HepG2 (cell line): ENCODE results near the gene P2RY2. TPM values are rescaled to one million over a fixed set of nuclear protein-coding genes. Genes with fewer than 3 reads are reported as not detected.
"Not testable (repeated sequence)": the region's sequence is repeated elsewhere in the genome, so short reads cannot be mapped to it uniquely, and the experiment has no call there.

ENCODE experiments used
- ATAC-seq: fragments of 200-7000 bp; cut with Tn5 transposase; 3 replicates; pipeline ENCODE4 v1.9.1; 2020; ENCODE audit warnings: mild to moderate bottlenecking, moderate library complexity
- BruUV-seq: library from RNA; stranded (reverse); fragments of 400-500 nt; replicated peaks from 2 replicates; lab custom pipeline; 2021; lab: Mats Ljungman, UMichigan
- CTCF ChIA-PET: fragments of 300-600 bp; formaldehyde crosslinking; extraction: SDS; loops from one replicate; lab custom pipeline; 2021; ENCODE audit warnings: low total read pairs, inconsistent platforms, low intra/inter-chr PET ratio; lab: Yijun Ruan, JAX
- POLR2A ChIA-PET: fragments of 350-600 bp; sonication (Branson Sonifier 250); formaldehyde crosslinking; loops from one replicate; lab custom pipeline; 2020; ENCODE audit warnings: antibody characterized with exemption, inconsistent platforms; lab: Yijun Ruan, JAX
- DNase-seq: peaks from one replicate; pipeline ENCODE4 v3.0.0-alpha.2; 2015; ENCODE audit warnings: low spot score
- FAIRE-seq: peaks from 3 replicates; lab custom pipeline; 2011; peaks lifted over from hg19 to GRCh38; lab: Jason Lieb, UNC
- H2AFZ ChIP-seq: one replicate; pipeline ENCODE4 v1.6.1; 2011; ENCODE audit warnings: low read length, inconsistent platforms
- H3K27ac ChIP-seq: fragments of 300-600 bp; 3 replicates; pipeline ENCODE4 v1.8.0; 2011; ENCODE audit warnings: mixed run types, mild to moderate bottlenecking, mixed read lengths, low read length, inconsistent platforms; ENCODE audit not compliant: insufficient read depth; ENCODE audit errors: extremely low read length
- H3K27me3 ChIP-seq, 2 experiments: fragments of 200-600 bp in 1 of 2; 2 replicates in 1 of 2; 3 replicates in 1 of 2; pipeline versions ENCODE4 v1.6.0 to v1.8.0; 2011; ENCODE audit warnings: low read length in 2 of 2, mild to moderate bottlenecking in 2 of 2, moderate library complexity in 2 of 2, inconsistent platforms in 1 of 2; ENCODE audit not compliant: insufficient read depth in 2 of 2, control insufficient read depth in 1 of 2
- H3K36me3 ChIP-seq, 2 experiments: fragments of 200-600 bp in 1 of 2; replicated peaks in 1 of 2; 2 replicates in 1 of 2; 3 replicates in 1 of 2; pipeline versions ENCODE4 v1.5.1 to v1.8.0; 2011; ENCODE audit warnings: low read length in 2 of 2, inconsistent platforms in 1 of 2; ENCODE audit not compliant: insufficient read depth in 2 of 2, control insufficient read depth in 1 of 2
- H3K4me1 ChIP-seq: 2 replicates; pipeline ENCODE4 v1.5.1; 2012; ENCODE audit warnings: low read length, inconsistent platforms; ENCODE audit not compliant: insufficient read depth
- H3K4me2 ChIP-seq: 2 replicates; pipeline ENCODE4 v1.6.0; 2011; ENCODE audit warnings: low read depth, low read length, inconsistent platforms
- H3K4me3 ChIP-seq, 3 experiments: fragments of 200-600 bp in 1 of 3; sonication (generic), shearing (Covaris generic) in 1 of 3; replicated peaks in 1 of 3; 2 replicates each; pipeline ENCODE4 v1.5.1; 2011 to 2016; ENCODE audit warnings: low read length in 3 of 3, inconsistent platforms in 2 of 3, low read depth in 2 of 3, mild to moderate bottlenecking in 2 of 3, control low read depth in 1 of 3, mixed read lengths in 1 of 3; ENCODE audit not compliant: insufficient read depth in 1 of 3
- H3K79me2 ChIP-seq: one replicate; pipeline ENCODE4 v1.6.1; 2011; ENCODE audit warnings: low read length, inconsistent platforms; ENCODE audit not compliant: insufficient read depth
- H3K9ac ChIP-seq: 2 replicates; pipeline ENCODE4 v1.6.0; 2011; ENCODE audit warnings: mild to moderate bottlenecking, low read depth, low read length, inconsistent platforms; ENCODE audit not compliant: insufficient read depth
- H3K9me3 ChIP-seq: 2 replicates; pipeline ENCODE4 v1.5.1; 2012; ENCODE audit warnings: mild to moderate bottlenecking, low read length
- H4K20me1 ChIP-seq: 2 replicates; pipeline ENCODE4 v1.6.0; 2011; ENCODE audit warnings: inconsistent platforms, mild to moderate bottlenecking, low read length, moderate library complexity; ENCODE audit not compliant: insufficient read depth
- CCDC6 ChIP-seq: sonication (generic); formaldehyde crosslinking; IDR thresholded peaks from 2 replicates; pipeline ENCODE4 v1.8.1; 2022; ENCODE audit warnings: mild to moderate bottlenecking, missing genetic modification reagents, moderate library complexity
- SCMH1 ChIP-seq: sonication (generic); formaldehyde crosslinking; IDR thresholded peaks from 2 replicates; pipeline ENCODE4 v1.9.0; 2021; ENCODE audit warnings: missing genetic modification reagents, mild to moderate bottlenecking, borderline replicate concordance
- ZFX ChIP-seq: sonication (generic); formaldehyde crosslinking; IDR thresholded peaks from 2 replicates; pipeline ENCODE4 v1.4.0; 2020; ENCODE audit warnings: mild to moderate bottlenecking, low read depth, missing genetic modification reagents, moderate library complexity
- ZNF318 ChIP-seq: sonication (generic); formaldehyde crosslinking; IDR thresholded peaks from 2 replicates; pipeline ENCODE4 v1.4.0; 2020; ENCODE audit warnings: mild to moderate bottlenecking, missing genetic modification reagents
- ZNF598 ChIP-seq: sonication (generic); formaldehyde crosslinking; IDR thresholded peaks from 2 replicates; pipeline ENCODE4 v1.5.1; 2020; ENCODE audit warnings: mild to moderate bottlenecking, missing genetic modification reagents, borderline replicate concordance
- ZNF773 ChIP-seq: sonication (generic); formaldehyde crosslinking; IDR thresholded peaks from 2 replicates; pipeline ENCODE4 v1.4.0; 2020; ENCODE audit warnings: missing genetic modification reagents, borderline replicate concordance
- WGBS: methylation state at CpG from one replicate; pipeline ENCODE4 v1.1.6; 2017; ENCODE audit warnings: low lambda C conversion rate; 5-methylcytosine and 5-hydroxymethylcytosine counted together
- in situ Hi-C: cut with HindIII; loops from 2 replicates; pipeline ENCODE4 v1.10.0; 2017; ENCODE audit warnings: low pct_unique_long_range_greater_than_20kb; ENCODE audit not compliant: extremely low pct_ligation_motif_present
- intact Hi-C: fragments of 100-400 bp; cut with micrococcal nuclease; formaldehyde crosslinking; loops from one replicate; pipeline ENCODE4 v1.10.0; 2022; ENCODE audit not compliant: unreplicated experiment
- polyA plus RNA-seq, 8 experiments: library from polyadenylated mRNA; depleted of rRNA in 3 of 8; stranded (reverse) in 7 of 8; unstranded in 1 of 8; fragments of >200 nt; fragmentation: Illumina TruSeq in 4 of 8; extraction: Trizol in 4 of 8; gene quantifications; 2 replicates each; pipeline versions ENCODE4 v1.2.1 to v1.2.3, GENCODE V29; 2011 to 2016; ENCODE audit warnings: low read depth in 4 of 8, missing spikeins in 1 of 8, mixed read lengths in 1 of 8; ENCODE audit not compliant: insufficient read depth in 1 of 8
- total RNA-seq, 5 experiments: library from RNA; depleted of rRNA; stranded (reverse); fragments of >200 nt; fragmentation: Illumina TruSeq; extraction: Trizol; gene quantifications; 2 replicates each; pipeline ENCODE4 v1.2.3, GENCODE V29; 2016; ENCODE audit warnings: low read depth in 1 of 5

The P2RY2 gene
- total and polyA plus RNA-seq, 2 of the 13 experiments (the other 11 are each of a cell fraction or from before 2014, with no cell fraction given) = 0.95 to 3.1 TPM

DNA sequence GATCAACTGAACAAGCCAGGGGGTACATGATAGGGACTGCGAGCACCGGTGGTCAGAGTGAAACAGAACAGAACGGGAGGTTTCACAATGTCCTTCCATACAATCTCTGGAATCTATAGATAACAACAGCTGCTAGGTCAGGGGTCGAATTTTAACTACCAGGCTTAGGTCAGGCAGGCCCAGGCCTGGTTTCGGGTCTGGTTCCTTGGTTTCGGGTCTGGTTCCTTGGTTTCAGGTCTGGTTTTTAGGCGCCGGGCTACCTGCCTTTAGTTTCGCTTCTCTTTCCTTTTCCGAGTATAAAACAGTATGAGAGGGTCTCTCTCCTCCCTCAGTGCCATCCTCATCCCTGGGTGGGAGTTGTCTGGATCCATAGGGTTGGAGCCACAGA, 53.4 kb downstream of the P2RY2 start:
- BruUV-seq, CTCF ChIA-PET, intact Hi-C loops, H3K79me2 ChIP-seq, H2AFZ ChIP-seq, POLR2A ChIA-PET, in situ Hi-C loops, ATAC-seq, FAIRE-seq, DNase-seq, H4K20me1 ChIP-seq, H3K27ac ChIP-seq, H3K9ac ChIP-seq, H3K9me3 ChIP-seq, H3K36me3 ChIP-seq: not testable (repeated sequence)
- Histone ChIP-seq H3K4me3 (peak overlapping the region in 1 of 3 experiments; percentile 45; a peak in 1 of 6 replicates), H3K4me1 (peaks cover 50% of the 10 kb centered on the region), H3K4me2 (peak overlapping the region; percentile 59), H3K27me3 (peaks cover 7 to 45% of the 10 kb centered on the region in 2 experiments; a peak in 4 of 5 replicates)
- 33% methylated on average over 9 of the region's 10 CpGs for whole genome bisulfite sequencing
- peak; percentile 12; the same call in 1 of the 2 replicates for TF ChIP-seq ZFX (CRISPR knock-in tag)

GRCh38 chr11:73271936-73272679, 54.0 kb downstream of the P2RY2 start, which contains the start of gene P2RY6:
Gene P2RY6 (plus strand): TSS chr11:73272338. CDS start chr11:73296519, 24,181 bp downstream.
- in situ Hi-C loops = no loop called here
- CTCF ChIA-PET = no interaction called here
- no peaks in the 10 kb centered on the region for H4K20me1 ChIP-seq
- DNase-seq (peak; percentile 75), ATAC-seq (peak; percentile 76), FAIRE-seq (peak; percentile 83)
- no peak within 1 kb of the TSS for H2AFZ ChIP-seq
- peak within 1 kb of the TSS in 1 of 3 experiments; percentile 45; a peak in 1 of 6 replicates for H3K4me3 ChIP-seq
- no peak within 1 kb of the TSS for H3K27ac ChIP-seq
- H3K9me3 ChIP-seq = no peaks in the 10 kb centered on the region
- H3K79me2 ChIP-seq = no peaks in the 10 kb centered on the region
- BruUV-seq = no TSS peak
- H3K36me3 ChIP-seq = no peaks in the 10 kb centered on the region
- WGBS = 42% methylated on average over 11 of the region's 17 CpGs
- H3K4me1 ChIP-seq = peaks cover 50% of the 10 kb centered on the region
- intact Hi-C loops = no loop called here
- H3K4me2 ChIP-seq = peak within 1 kb of the TSS; percentile 59
- POLR2A ChIA-PET = interaction anchor here (1.0 kb wide), 1 partner anchor 35 kb away, joined by 5 read pairs; no protein-coding TSS in a partner anchor
- peaks cover 4 to 39% of the 10 kb centered on the region in 2 experiments; a peak in 4 of 5 replicates for H3K27me3 ChIP-seq
- no peak within 1 kb of the TSS for H3K9ac ChIP-seq
- no peak for TF ChIP-seq ZNF773
- TF ChIP-seq SCMH1 (CRISPR knock-in tag) = no peak
- no peak for TF ChIP-seq ZNF318 (CRISPR knock-in tag)
- TF ChIP-seq ZNF598 (CRISPR knock-in tag) = no peak
- TF ChIP-seq CCDC6 = no peak
